Measurements from ENCODE around the gene ZNF229.
"Not testable (repeated sequence)": the region's sequence is repeated elsewhere in the genome, so short reads cannot be mapped to it uniquely, and the experiment has no call there.

Gene ZNF229

DNA sequence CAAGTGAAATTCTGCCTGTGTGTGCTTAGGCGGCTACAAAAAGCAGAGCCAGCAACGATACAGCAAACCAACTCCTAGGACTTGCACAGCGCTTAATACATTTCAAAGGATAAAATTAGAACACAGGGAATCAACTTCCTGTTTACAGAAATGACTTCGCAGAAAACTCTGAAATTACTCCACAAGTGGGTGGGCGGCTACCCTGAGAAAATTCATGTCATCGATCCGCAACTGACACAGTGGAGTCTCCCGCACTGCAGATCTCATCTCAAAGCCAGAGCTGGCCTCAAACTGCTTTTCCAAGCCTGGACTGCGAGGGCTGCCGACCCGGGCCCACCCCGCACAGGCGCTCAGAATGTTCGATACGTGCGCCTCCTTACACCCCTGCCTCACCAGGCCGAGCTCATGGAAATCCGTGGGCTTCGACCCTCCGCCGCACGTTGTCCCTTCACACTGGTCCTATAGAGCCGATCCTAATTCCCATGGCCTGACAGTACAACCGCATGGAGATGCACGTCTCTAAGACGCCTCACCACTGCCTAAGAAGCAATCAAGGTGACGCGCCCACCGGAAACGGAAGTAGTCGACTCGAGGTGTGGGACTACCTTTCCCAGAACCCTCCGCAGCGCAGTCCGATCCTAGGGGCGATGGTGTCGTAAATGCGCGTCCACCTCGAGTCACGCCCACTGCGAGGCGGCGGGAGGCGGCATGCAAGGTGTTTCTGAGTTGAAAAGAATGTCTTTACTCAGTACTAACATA, at the start of gene ZNF229:
ZNF229 (minus strand) TSS at position 557 of the 759 bp plus-strand sequence. CDS start 5,625 bp downstream, outside the sequence.
- peak within 1 kb of the TSS; percentile 48 for H3K27ac ChIP-seq
- ChIA-PET CTCF (no interaction called here), POLR2A (ENCODE audit: low non-redundant PET) (no interaction called here)
- peak; percentile 87 for DNase-seq (ENCODE audit: low spot score)
- TF ChIP-seq, protein P1, sequence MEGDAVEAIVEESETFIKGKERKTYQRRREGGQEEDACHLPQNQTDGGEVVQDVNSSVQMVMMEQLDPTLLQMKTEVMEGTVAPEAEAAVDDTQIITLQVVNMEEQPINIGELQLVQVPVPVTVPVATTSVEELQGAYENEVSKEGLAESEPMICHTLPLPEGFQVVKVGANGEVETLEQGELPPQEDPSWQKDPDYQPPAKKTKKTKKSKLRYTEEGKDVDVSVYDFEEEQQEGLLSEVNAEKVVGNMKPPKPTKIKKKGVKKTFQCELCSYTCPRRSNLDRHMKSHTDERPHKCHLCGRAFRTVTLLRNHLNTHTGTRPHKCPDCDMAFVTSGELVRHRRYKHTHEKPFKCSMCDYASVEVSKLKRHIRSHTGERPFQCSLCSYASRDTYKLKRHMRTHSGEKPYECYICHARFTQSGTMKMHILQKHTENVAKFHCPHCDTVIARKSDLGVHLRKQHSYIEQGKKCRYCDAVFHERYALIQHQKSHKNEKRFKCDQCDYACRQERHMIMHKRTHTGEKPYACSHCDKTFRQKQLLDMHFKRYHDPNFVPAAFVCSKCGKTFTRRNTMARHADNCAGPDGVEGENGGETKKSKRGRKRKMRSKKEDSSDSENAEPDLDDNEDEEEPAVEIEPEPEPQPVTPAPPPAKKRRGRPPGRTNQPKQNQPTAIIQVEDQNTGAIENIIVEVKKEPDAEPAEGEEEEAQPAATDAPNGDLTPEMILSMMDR (conservative IDR thresholded peaks at IDR 0.05; ENCODE audit: low read depth), result no peak

DNA sequence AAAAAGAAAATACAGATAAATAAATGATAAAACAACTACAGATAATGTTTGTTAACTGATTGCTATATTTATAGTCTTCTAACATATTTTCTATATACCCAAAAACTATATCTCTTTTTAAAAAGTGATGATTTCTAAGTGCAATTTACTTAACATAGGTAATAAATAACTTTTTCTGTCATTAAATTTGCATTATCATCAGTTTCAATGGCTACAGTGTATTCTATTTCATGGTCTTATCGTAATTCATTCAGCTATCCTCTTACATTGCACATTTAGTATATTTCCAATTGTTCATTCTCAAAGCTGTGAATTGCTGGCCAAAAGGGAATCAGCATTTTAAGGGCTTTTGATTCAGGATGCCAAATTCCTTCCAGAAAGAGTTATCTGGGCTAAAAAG, 48.4 kb upstream of the ZNF229 start:
- ChIA-PET POLR2A (ENCODE audit: low non-redundant PET) (no interaction called here), CTCF (no interaction called here)
- no peak for DNase-seq (ENCODE audit: low spot score)
- TF ChIP-seq, protein P1 (conservative IDR thresholded peaks at IDR 0.05; ENCODE audit: low read depth), result no peak
- no peak overlapping the region for H3K27ac ChIP-seq

DNA sequence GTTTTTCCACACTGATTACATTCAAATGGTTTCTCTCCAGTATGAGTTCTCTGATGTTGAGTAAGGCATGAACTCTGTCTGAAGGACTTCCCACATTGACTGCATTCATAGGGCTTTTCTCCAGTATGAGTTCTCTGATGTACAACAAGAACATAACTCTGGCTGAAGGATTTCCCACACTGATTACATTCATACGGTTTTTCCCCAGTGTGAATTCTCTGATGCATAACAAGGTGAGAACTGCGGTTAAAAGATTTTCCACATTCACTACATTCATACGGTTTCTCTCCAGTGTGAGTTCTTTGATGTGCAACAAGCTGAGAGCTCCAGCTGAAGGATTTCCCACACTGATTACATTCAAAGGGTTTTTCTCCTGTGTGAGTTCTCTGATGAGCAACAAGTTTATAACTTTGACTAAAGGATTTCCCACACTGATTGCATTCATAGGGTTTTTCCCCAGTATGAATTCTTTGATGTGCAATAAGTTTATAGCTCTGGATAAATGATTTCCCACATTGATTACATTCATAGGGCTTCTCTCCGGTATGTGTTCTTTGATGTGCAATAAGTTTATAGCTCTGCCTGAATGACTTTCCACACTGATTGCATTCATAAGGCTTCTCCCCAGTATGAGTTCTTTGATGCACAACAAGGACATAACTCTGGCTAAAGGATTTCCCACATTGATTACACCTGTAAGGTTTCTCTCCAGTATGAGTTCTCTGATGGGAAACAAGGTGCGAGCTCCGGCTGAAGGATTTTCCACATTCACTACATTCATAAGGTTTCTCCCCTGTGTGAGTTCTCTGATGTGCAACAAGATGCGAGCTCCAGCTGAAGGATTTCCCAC, 28.5 kb upstream of the ZNF229 start:
- no peak overlapping the region for H3K27ac ChIP-seq
- ChIA-PET CTCF (no interaction called here), POLR2A (ENCODE audit: low non-redundant PET) (interaction anchor here (0.5 kb wide), 1 partner anchor 8 kb away, joined by 7 read pairs; no protein-coding TSS in a partner anchor)
- no peak for DNase-seq (ENCODE audit: low spot score)
- TF ChIP-seq, protein P1 (conservative IDR thresholded peaks at IDR 0.05; ENCODE audit: low read depth), result no peak

DNA sequence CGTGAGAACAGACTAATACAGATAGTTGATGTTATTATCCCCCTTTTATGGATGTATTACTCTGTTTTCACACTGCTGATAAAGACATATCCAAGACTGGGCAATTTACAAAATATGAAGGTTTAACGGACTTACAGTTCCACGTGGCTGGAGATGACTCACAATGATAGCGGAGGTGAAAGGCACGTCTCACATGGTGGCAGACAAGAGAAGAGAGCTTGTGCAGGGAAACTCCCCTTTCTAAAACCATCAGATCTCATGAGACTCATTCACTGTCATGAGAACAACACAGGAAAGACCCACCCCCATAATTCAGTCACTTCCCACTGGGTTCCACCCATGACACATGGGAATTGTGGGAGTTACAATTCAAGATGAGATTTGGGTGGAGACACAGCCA, 20.5 kb upstream of the ZNF229 start:
- DNase-seq (ENCODE audit: low spot score); POLR2A ChIA-PET (ENCODE audit: low non-redundant PET); H3K27ac ChIP-seq: not testable (repeated sequence)
- CTCF ChIA-PET, result interaction anchor here (1.1 kb wide), 1 partner anchor 65 kb away, joined by 4 read pairs; no protein-coding TSS in a partner anchor

DNA sequence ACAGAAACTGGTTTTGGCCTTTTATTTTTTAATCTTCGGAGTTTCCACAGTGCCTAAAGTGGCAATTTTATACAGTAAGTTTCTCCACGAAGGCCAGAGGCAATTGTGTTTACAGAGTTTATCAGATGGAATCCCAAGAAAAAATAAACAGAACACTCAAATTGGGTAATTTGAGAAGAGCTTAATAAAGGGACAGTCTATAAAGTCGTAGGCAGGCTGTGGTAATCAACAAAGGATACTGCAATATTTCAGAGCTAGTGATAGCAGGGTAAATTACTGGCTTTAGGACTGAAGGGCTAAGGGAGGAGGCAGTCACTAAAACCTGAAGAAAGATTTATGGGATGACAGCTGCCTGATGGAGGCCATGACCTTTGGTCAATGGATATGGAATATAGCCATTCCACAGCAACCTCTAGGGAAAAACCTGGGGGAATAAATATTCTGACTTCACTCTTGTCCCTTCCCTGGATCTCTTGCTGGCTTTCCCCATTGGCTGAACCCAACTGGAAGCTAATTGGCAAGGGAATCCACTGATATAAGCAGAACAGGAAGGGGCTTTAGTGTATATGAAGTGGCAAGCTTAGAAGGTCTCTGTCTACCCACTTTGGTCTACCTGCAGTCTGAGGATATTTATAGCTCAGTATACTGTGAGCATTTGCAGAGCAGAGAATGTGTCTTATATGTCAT, 14.5 kb upstream of the ZNF229 start:
- CTCF ChIA-PET; DNase-seq (ENCODE audit: low spot score); H3K27ac ChIP-seq; POLR2A ChIA-PET (ENCODE audit: low non-redundant PET): not testable (repeated sequence)

DNA sequence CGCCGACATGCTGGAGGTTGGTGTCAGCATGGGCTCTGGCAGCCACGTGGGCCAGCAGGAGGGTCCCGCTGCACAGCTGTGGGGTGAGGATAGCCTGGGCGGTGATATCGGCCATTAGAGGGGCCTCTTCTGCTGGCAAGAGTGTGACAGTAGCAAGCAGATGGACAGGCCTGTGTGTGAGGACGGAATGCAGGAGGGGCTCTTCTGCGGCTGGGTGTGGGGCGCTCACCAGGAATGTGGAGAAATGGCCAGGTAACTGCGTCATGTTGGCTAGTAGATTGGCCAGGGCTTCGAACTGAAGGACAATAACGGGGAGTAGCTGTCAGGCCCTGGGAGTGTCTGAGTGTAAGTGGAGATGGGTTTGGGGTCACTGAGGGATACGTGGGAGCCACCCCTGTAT, 7.7 kb upstream of the ZNF229 start:
- POLR2A ChIA-PET (ENCODE audit: low non-redundant PET); CTCF ChIA-PET: not testable (repeated sequence)

DNA sequence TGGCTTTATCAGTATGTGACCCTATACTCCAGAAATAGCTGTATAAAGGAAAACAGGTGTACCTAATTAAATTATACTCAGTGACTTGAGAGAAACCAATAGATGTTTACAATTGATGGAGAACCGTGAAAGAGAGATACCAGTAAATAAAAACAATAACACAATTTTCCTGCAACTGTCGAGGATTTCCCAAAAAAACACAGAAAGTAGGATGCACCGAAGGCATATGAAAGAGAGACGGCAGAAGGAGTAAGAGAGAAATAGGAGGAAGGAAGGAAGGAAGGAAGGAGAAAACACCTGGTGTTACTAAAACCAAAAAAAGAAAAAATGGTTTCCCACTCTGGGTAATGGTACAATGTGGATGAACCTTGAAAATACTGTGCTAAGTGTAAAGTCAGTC, 6.8 kb upstream of the ZNF229 start:
- H3K27ac ChIP-seq, result no peak overlapping the region
- POLR2A ChIA-PET (ENCODE audit: low non-redundant PET), result no interaction called here
- TF ChIP-seq, protein P1 (conservative IDR thresholded peaks at IDR 0.05; ENCODE audit: low read depth), result no peak
- DNase-seq (ENCODE audit: low spot score), result no peak
- CTCF ChIA-PET, result no interaction called here

More for the DNA sequence above, 7.7 kb upstream of the ZNF229 start:
- not testable (repeated sequence) for DNase-seq (ENCODE audit: low spot score); H3K27ac ChIP-seq
